Stomach (tissue), 4 donors: ENCODE results near the gene WDR1.

Experiments
- EP300 ChIP-seq: sonication (generic); formaldehyde crosslinking; IDR thresholded peaks from one replicate; pipeline ENCODE4 v1.6.1; 2017; ENCODE audit warnings: antibody characterized with exemption
- POLR2A ChIP-seq, 4 donors: fragments of 450-650 bp; IDR thresholded peaks; one replicate each; pipeline ENCODE4 v1.6.1; 2016; ENCODE audit warnings: antibody characterized with exemption in 4 of 4, control low read depth in 2 of 4, mild to moderate bottlenecking in 1 of 4, moderate library complexity in 1 of 4
- POLR2AphosphoS5 ChIP-seq, 3 donors: sonication (generic); formaldehyde crosslinking; IDR thresholded peaks; one replicate each; pipeline ENCODE4 v1.6.1; 2016; ENCODE audit warnings: antibody characterized with exemption in 3 of 3
- TF ChIP-seq, protein P1 (sequence below), 7 experiments: fragments of 450-650 bp in 4 of 7; fragments of 200-600 bp in 3 of 7; sonication (generic) in 3 of 7; IDR thresholded peaks; one replicate each; pipeline ENCODE4 v1.5.1; 2016 to 2019; ENCODE audit warnings: antibody characterized with exemption in 7 of 7, control low read depth in 2 of 7, mild to moderate bottlenecking in 1 of 7

DNA sequence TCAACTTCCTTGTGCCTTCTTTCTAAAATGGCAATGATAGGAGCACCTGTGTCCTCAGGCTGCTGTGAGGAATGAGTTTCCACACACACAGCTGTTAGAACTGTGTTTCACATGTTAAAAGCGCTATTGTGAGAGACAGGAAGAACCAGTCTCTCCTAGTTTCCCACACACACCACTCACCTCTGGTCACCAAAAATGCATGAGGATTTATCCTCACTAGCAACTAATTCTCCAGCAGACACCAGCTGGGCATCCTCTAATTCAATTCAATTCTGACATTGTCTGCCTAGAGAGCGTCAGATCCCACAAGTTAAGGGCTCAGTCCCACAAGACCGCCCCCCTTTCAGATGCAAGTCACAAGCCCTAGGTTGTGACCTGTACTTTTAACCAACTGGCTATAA lies 66.3 kb downstream of the WDR1 start:
- TF ChIP-seq, protein P1, sequence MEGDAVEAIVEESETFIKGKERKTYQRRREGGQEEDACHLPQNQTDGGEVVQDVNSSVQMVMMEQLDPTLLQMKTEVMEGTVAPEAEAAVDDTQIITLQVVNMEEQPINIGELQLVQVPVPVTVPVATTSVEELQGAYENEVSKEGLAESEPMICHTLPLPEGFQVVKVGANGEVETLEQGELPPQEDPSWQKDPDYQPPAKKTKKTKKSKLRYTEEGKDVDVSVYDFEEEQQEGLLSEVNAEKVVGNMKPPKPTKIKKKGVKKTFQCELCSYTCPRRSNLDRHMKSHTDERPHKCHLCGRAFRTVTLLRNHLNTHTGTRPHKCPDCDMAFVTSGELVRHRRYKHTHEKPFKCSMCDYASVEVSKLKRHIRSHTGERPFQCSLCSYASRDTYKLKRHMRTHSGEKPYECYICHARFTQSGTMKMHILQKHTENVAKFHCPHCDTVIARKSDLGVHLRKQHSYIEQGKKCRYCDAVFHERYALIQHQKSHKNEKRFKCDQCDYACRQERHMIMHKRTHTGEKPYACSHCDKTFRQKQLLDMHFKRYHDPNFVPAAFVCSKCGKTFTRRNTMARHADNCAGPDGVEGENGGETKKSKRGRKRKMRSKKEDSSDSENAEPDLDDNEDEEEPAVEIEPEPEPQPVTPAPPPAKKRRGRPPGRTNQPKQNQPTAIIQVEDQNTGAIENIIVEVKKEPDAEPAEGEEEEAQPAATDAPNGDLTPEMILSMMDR (IDR thresholded peaks at IDR 0.05) = no peak
- TF ChIP-seq POLR2A (IDR thresholded peaks at IDR 0.05) = no peak
- TF ChIP-seq POLR2AphosphoS5 (IDR thresholded peaks at IDR 0.05) = no peak
- TF ChIP-seq EP300 = no peak
